Measurements from ENCODE around the gene SLC25A41. TPM values are rescaled to one million over a fixed set of nuclear protein-coding genes. Genes with fewer than 3 reads are reported as not detected.
A peak's percentile ranks its signal among the peaks of the same experiment; 100 is the strongest.

Gene SLC25A41
- total and polyA plus RNA-seq, 9 of the 15 experiments (the other 6 are each of a cell fraction or from before 2014, with no cell fraction given) = 0.08 to 4.2 (median 1.6) TPM

DNA sequence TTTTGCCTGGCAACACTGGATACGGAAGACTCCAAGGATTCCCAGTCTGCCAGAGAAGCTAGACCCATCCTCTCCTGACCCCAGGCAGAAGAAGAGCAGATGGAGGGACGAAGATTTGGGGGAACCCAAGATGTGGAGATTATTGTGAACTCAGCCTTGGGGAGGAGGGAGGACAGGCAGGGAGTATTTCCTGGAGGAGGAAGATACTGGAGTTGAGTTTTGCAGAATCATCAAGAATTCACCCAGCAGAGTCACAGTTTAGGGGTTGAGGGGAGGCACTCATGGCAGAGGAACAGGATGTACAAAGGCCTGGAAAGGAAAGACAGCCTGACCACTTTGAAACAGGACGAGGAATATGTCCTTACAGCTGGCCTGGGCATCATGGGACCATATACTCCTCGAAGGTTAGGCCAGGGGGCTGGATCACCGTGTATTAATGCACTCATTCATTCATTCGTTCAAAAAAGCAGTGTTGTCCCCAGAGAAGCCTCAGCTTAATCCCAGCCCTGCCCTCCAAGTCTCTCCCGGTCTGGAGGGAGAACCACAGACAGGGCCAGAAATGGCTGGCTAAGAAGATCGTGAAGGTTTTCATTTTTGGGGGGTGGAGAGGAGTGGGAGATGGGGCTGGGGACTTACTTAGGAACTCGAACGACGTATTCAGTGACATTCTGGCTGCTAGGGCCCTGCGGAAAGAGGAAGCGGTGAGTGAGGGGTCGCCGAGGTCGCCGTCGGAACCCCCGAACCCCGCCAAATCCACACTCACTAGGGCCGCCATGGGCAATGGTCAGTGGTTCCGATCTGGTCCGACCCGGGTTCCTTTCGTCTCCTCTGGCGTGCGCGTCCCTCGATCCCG, 41.1 kb downstream of the SLC25A41 start (continued):
- TF ChIP-seq DMBX1 (CRISPR knock-in tag; IDR thresholded peaks at IDR 0.05; ENCODE audit: borderline replicate concordance) = no peak
- no peak for TF ChIP-seq ZNF134 (CRISPR knock-in tag; conservative IDR thresholded peaks at IDR 0.05)
- TF ChIP-seq ZNF778 (CRISPR knock-in tag; IDR thresholded peaks at IDR 0.05) = no peak
- TF ChIP-seq KDM2B (CRISPR knock-in tag; IDR thresholded peaks at IDR 0.05) = no peak
- no peak for TF ChIP-seq SRSF9 (IDR thresholded peaks at IDR 0.05; ENCODE audit: borderline replicate concordance, low read depth, low read length)
- TF ChIP-seq ZNF165 (CRISPR knock-in tag; IDR thresholded peaks at IDR 0.05; ENCODE audit: borderline replicate concordance) = no peak
- TF ChIP-seq, protein P1, sequence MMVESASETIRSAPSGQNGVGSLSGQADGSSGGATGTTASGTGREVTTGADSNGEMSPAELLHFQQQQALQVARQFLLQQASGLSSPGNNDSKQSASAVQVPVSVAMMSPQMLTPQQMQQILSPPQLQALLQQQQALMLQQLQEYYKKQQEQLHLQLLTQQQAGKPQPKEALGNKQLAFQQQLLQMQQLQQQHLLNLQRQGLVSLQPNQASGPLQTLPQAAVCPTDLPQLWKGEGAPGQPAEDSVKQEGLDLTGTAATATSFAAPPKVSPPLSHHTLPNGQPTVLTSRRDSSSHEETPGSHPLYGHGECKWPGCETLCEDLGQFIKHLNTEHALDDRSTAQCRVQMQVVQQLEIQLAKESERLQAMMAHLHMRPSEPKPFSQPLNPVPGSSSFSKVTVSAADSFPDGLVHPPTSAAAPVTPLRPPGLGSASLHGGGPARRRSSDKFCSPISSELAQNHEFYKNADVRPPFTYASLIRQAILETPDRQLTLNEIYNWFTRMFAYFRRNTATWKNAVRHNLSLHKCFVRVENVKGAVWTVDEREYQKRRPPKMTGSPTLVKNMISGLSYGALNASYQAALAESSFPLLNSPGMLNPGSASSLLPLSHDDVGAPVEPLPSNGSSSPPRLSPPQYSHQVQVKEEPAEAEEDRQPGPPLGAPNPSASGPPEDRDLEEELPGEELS (CRISPR knock-in tag; IDR thresholded peaks at IDR 0.05; ENCODE audit: borderline replicate concordance) = no peak
- no peak for TF ChIP-seq NCOA1 (IDR thresholded peaks at IDR 0.05; ENCODE audit: low read depth)
- no peak for TF ChIP-seq POLR2AphosphoS5 (IDR thresholded peaks at IDR 0.05; ENCODE audit: control insufficient read depth, insufficient read depth, low read depth, low read length)
- no peak for TF ChIP-seq ZNF175 (CRISPR knock-in tag; IDR thresholded peaks at IDR 0.05; ENCODE audit: low read depth)
- TF ChIP-seq C11orf30 (IDR thresholded peaks at IDR 0.05; ENCODE audit: low read depth) = peak; percentile 89
- no peak for TF ChIP-seq ZKSCAN3 (CRISPR knock-in tag; IDR thresholded peaks at IDR 0.05)
- 0 out of 2 replicates have a peak, but pooled peaks have one; percentile 12 for TF ChIP-seq HLTF (IDR thresholded peaks at IDR 0.05)
- no peak for TF ChIP-seq ZHX1 (conservative IDR thresholded peaks at IDR 0.05; ENCODE audit: low read length)
- TF ChIP-seq RAD21 (CRISPR knock-in tag; conservative IDR thresholded peaks at IDR 0.05 in 1 of 2, IDR thresholded peaks at IDR 0.05 in 1 of 2) = no peak
- TF ChIP-seq ZKSCAN1 (IDR thresholded peaks at IDR 0.05; ENCODE audit: low read depth, low read length) = no peak
- TF ChIP-seq CBX5 (IDR thresholded peaks at IDR 0.05; ENCODE audit: borderline replicate concordance, low read depth) = no peak
- no peak for TF ChIP-seq MEIS2 (IDR thresholded peaks at IDR 0.05; ENCODE audit: partially characterized antibody)
- TF ChIP-seq HCFC1 (IDR thresholded peaks at IDR 0.05; ENCODE audit: low read depth, low read length) = no peak
- TF ChIP-seq PHTF2 (CRISPR knock-in tag; IDR thresholded peaks at IDR 0.05) = no peak
- TF ChIP-seq PHF20 (IDR thresholded peaks at IDR 0.05; ENCODE audit: partially characterized antibody) = no peak
- no peak for TF ChIP-seq ARID2 (IDR thresholded peaks at IDR 0.05)
- TF ChIP-seq NELFE (IDR thresholded peaks at IDR 0.05; ENCODE audit: insufficient read depth, insufficient read length) = no peak
- TF ChIP-seq SPI1 (IDR thresholded peaks at IDR 0.05; ENCODE audit: borderline replicate concordance, low read depth, low read length) = peak; percentile 63
- no peak for TF ChIP-seq MXD1 (CRISPR knock-in tag; IDR thresholded peaks at IDR 0.05; ENCODE audit: borderline replicate concordance, poor library complexity, severe bottlenecking)
